ENCODE data around the gene GRIK4. TPM values are rescaled to one million over a fixed set of nuclear protein-coding genes. Genes with fewer than 3 reads are reported as not detected.

Gene GRIK4
- total RNA-seq, 1 donor from 2014 or later, result 0.11 TPM

DNA sequence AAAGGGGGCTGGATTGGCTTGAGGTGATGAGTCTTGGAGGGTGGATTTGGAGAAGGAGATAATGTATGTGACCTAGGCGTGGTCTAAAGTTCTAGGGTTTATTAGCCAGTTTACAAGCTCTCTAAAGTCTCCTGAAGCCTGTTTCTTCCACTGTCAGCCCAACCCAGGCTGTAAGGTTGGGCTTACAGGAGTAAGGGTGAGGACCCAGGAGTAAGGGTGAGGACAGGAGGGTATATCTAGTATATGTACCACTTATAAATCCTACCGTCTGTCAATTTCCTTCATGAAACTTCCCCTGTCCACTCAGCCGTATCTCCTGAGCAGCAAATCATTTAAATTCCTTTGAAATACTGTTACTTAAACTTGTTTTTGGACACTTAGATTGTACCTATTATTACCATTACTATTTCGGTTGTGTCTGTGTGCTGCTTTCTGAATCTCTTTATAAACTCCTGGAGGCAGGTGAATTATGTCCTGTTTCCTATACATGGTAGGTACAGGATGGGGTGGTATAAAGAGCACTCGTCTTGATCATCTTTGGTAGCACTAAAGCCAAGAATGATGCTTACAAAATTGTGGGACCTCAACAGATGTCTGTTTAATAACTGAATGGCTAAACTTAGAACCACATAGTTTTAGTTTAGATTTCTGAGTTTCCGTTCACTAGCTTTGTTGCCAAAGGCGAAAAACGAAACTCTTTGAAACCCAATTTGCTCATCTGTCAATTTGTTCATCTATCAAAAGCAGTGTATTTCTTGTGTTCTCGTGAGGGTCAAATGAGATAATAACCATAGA, 192.0 kb downstream of the GRIK4 start:
- intact Hi-C loops (cut with DNase I), result no loop called here
- DNase-seq (no peak), ATAC-seq (ENCODE audit: poor library complexity) (no peak)

DNA sequence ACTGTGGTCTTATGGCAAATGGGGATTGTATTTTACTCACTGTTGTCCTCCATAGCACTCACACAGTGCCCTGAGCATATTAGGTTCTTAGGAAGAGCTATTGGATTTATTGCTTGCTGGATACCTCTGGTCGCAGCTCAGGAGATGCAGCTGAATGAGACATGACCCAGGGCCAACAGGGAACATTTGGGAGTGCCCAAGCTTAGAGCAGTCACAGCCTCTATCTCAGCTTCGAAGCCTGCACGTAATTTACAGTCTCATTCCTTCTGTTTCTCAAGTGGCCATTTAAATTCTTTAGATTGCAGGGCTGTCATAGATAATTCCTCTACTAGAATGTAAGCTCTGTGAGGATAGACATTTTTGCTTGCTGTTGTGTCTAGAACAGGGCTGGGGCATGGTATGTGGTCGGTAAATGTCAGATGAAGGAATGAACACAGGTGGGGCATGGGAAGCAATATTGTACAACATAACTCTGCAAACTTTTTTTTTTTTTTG, 192.8 kb downstream of the GRIK4 start:
- DNase-seq, result no peak
- ATAC-seq (ENCODE audit: poor library complexity), result no peak
- intact Hi-C loops (cut with DNase I), result no loop called here

- intact Hi-C loops (cut with DNase I), result no loop called here
- ATAC-seq (ENCODE audit: poor library complexity), result no peak
- DNase-seq, result no peak
These were observed 194.7 kb downstream of the GRIK4 start for GRCh38 chr11:120706257-120706656.

- ATAC-seq (ENCODE audit: poor library complexity) (no peak), DNase-seq (no peak)
- intact Hi-C loops (cut with DNase I), result no loop called here
These were observed 195.6 kb downstream of the GRIK4 start for GRCh38 chr11:120707098-120707497.

- no peak for ATAC-seq (ENCODE audit: poor library complexity)
- intact Hi-C loops (cut with DNase I), result no loop called here
These were observed 196.1 kb downstream of the GRIK4 start for GRCh38 chr11:120707663-120708062.

GRCh38 chr11:120708511-120709183, 197.1 kb downstream of the GRIK4 start:
- intact Hi-C loops (cut with DNase I), result no loop called here
- ATAC-seq (ENCODE audit: poor library complexity) (peak; percentile 56), DNase-seq (no peak)

More at GRCh38 chr11:120707663-120708062, 196.1 kb downstream of the GRIK4 start:
- DNase-seq, result no peak

GRCh38 chr11:120709808-120710207, 198.3 kb downstream of the GRIK4 start:
- ATAC-seq (ENCODE audit: poor library complexity) (no peak), DNase-seq (no peak)
- intact Hi-C loops (cut with DNase I), result no loop called here

GRCh38 chr11:120710354-120711131, 199.0 kb downstream of the GRIK4 start:
- ATAC-seq (ENCODE audit: poor library complexity) (peak; percentile 48), DNase-seq (peak; percentile 61)
- intact Hi-C loops (cut with DNase I), result no loop called here

GRCh38 chr11:120712014-120712413, 200.5 kb downstream of the GRIK4 start:
- ATAC-seq (ENCODE audit: poor library complexity) (no peak), DNase-seq (no peak)
- intact Hi-C loops (cut with DNase I), result no loop called here

DNA sequence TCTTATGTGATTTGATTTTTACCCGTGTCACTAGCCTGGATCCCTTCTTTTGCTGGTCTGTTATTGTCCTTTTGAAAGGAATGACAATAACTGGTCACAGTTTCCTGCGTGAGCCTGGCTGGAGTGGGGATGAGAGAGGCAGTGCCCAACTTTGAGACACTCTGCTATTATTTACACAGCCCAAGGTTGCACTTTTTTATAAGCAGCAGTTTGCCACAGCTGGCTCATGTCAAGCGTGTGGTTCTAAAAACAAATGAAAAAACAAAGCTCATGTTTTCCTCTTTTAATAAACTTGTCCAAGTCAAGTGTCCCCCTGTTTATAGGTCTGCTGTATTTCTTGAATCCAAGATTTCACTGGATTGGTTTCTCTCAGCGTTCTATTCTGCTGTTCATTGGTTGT, 201.3 kb downstream of the GRIK4 start:
- no peak for ATAC-seq (ENCODE audit: poor library complexity)
- intact Hi-C loops (cut with DNase I), result no loop called here
- no peak for DNase-seq

- no peak for DNase-seq
- intact Hi-C loops (cut with DNase I), result no loop called here
- ATAC-seq (ENCODE audit: poor library complexity), result no peak
These were observed 201.7 kb downstream of the GRIK4 start for GRCh38 chr11:120713296-120713695.

DNA sequence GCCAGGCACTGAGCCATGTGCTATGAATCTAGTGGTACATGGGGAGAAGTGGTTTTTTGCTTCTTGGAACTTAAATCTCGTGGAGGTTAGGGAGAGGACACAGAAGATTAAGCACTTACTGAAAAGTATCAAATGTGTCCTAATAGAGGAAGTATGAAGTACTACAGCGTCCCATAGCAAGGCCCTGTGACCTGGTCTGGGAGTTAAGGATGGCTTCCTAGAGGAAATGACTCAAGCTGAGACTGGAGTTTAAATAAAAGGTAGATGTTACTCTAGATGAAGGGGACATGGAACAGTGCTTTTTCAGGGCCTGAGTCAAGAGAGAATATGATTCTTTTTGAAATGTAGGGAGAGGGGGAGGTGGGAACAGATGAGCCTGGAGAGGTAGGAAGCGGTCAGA, 202.9 kb downstream of the GRIK4 start:
- DNase-seq (no peak), ATAC-seq (ENCODE audit: poor library complexity) (no peak)
- intact Hi-C loops (cut with DNase I), result no loop called here

DNA sequence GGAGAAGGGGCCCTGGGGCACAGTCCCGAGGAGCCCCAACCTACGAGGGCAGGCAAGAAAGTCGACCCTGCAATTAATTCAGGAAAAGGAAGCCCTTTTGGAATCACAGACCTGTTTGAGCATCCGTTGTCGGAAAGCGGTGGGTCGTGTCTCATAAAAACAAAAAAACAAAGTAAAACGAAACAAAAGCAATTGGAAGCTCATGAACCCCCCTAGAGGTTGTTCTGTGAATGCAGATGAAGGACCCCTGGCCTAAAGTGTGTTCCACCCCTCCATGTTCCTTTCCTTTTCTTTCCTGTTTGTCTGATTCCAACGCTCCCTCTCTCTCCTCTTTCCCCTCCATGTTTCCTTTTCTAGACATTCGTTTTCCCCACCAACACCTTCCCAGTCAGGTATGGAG, 203.7 kb downstream of the GRIK4 start:
- ATAC-seq (ENCODE audit: poor library complexity), result no peak
- DNase-seq, result no peak
- intact Hi-C loops (cut with DNase I), result no loop called here

GRCh38 chr11:120717042-120717441, 205.5 kb downstream of the GRIK4 start:
- intact Hi-C loops (cut with DNase I), result no loop called here
- no peak for DNase-seq
- ATAC-seq (ENCODE audit: poor library complexity), result no peak

GRCh38 chr11:120717623-120718022, 206.1 kb downstream of the GRIK4 start:
- DNase-seq (no peak), ATAC-seq (ENCODE audit: poor library complexity) (no peak)
- intact Hi-C loops (cut with DNase I), result no loop called here

- no peak for DNase-seq
- ATAC-seq (ENCODE audit: poor library complexity), result no peak
- intact Hi-C loops (cut with DNase I), result no loop called here
These were observed 206.6 kb downstream of the GRIK4 start for GRCh38 chr11:120718171-120718570.

DNA sequence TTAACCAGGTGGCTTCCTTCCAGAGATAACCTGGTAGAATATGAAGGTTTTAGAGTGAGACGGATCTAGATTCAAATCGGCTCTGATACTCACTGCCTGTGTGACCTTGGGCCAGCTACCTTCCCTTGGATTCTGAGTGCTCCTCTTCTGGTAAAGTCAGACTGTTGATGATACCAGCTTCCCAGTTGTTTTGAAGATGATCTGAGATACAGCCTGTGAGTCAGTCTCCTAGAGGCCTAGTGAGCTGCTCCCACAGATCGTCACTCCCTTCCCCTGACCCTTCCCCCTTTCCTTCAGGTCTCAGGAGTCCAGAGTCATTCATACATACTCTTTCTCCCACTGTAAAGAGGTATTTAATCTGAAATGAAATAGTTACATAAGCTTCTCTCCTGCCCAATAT, 207.8 kb downstream of the GRIK4 start:
- no peak for DNase-seq
- no peak for ATAC-seq (ENCODE audit: poor library complexity)
- intact Hi-C loops (cut with DNase I), result no loop called here

- intact Hi-C loops (cut with DNase I), result no loop called here
- no peak for ATAC-seq (ENCODE audit: poor library complexity)
These were observed 209.2 kb downstream of the GRIK4 start for GRCh38 chr11:120720760-120721159.

GRCh38 chr11:120722524-120722923, 211.0 kb downstream of the GRIK4 start:
- ATAC-seq (ENCODE audit: poor library complexity) (no peak), DNase-seq (no peak)
- intact Hi-C loops (cut with DNase I), result no loop called here

More at GRCh38 chr11:120720760-120721159, 209.2 kb downstream of the GRIK4 start:
- no peak for DNase-seq
